CD4-positive, alpha-beta T cell treated with Interleukin-15 for 4 hours (primary cell): ENCODE results near the gene BRD2.

ENCODE experiments used
- DNase-seq: peaks from one replicate; pipeline ENCODE4 v3.0.0-alpha.2; 2020; ENCODE audit warnings: low spot score

BRD2 gene

GRCh38 chr6:32993363-32993973 lies 25.1 kb downstream of the BRD2 start:
- DNase-seq = no peak

- no peak for DNase-seq
Observed at GRCh38 chr6:32995448-32995847, 27.1 kb downstream of the BRD2 start.

- no peak for DNase-seq
Observed at GRCh38 chr6:33000055-33000454, 31.7 kb downstream of the BRD2 start.

DNA sequence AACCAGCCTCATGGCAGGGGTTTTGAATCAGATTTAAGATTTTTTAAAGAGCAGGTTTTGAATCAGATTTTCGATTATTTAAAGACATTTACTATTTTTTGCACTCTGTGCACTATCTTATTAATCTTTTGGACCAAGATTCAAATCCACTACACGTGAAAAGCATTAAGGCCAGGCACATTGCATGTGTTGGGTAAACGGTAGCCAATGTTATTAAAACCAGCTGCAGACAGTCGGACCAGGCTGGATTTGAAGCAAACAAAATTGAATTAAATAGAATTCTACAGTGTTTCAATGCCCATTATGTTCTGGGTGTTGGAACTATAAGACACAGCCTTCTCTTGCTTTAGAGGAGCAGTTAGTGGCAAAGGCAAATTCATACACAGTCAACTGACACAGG lies 33.3 kb downstream of the BRD2 start:
- no peak for DNase-seq

DNA sequence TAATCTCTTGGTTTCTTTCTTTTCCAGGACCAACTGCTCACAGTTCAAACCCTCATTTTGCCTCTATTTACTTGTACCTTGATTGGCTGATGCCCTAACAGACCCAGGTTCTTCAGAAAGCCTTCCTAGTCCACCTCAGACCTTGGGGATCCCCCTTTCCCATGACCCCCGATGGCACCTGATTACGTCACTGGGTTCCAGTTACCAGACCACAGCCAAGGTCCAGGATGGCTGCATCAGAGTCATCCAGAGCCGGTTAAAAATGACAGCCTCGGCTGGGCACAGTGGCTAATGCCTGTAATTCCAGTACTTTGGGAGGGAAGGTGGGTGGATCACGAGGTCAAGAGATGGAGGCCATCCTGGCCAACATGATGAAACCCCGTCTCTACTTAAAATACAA lies 36.5 kb downstream of the BRD2 start:
- DNase-seq = no peak

GRCh38 chr6:33007831-33008400 lies 39.5 kb downstream of the BRD2 start:
- DNase-seq = no peak

GRCh38 chr6:33008944-33009861 lies 40.8 kb downstream of the BRD2 start, which contains the start of gene HLA-DOA:
TSS of gene HLA-DOA (minus strand) at chr6:33009591.
- peak; percentile 50 for DNase-seq

DNA sequence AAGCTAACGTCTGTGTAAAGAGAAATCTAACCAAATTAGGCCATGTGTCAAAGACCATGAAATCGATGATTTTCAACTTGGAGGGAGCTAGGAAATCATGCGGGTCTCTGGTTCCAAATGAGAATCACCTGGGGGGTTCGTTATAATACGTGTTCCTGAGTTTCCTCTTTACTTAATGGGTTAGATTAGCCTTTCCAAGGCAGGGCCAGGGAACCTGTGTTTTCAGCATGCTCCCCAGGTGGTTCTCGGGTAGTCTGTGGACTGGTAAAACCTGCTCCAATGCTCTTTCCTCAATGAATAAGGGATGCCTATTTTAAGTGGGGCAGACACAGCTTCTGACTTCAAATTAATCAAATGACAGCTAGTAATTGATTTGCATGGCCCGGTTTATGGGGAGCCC lies 42.0 kb downstream of the BRD2 start:
- no peak for DNase-seq

DNA sequence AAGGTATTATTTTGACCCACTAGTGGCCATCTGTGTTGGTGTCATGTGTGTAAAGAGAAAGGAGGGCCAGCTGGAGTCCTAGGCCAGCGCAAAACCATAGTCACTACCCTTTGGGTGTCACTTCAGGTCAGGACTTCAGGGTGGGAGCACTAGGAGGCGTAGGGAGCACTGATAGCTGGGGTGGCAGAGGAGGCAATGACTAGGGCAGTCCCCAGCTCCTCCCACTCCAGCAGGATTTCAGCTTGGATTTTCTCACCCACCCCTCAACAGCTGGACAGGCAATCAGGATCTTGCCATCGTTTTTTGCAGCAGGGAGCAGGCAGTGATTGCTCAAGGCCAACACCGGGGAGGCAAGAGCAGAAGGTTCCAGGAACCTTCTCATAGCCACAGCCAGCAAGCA lies 45.2 kb downstream of the BRD2 start:
- DNase-seq = no peak

- DNase-seq = peak; percentile 86
Observed at GRCh38 chr6:33014841-33015634, 46.6 kb downstream of the BRD2 start.

DNA sequence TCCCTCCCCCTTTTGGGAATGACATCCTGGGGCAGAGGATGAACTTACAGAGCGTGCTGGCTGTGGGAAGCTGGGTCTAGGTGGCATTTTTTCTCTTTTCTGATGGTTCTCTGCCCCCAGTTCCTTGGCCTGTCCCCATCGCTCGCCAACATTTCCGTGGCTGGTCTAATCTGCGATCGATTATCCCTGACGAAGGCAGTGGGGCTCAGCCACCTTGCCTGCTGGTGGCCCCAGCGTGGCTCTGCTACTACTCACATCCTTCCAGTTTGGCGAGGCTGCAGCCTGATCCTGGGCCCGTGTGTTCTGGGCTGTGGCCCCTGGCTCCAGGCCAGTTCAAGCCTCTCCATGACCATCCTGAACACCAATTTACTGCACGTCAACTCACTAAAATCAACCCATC lies 47.4 kb downstream of the BRD2 start:
- no peak for DNase-seq

- no peak for DNase-seq
Observed at GRCh38 chr6:33017018-33017417, 48.6 kb downstream of the BRD2 start.

GRCh38 chr6:33017694-33018353 lies 49.4 kb downstream of the BRD2 start:
- DNase-seq = no peak

DNA sequence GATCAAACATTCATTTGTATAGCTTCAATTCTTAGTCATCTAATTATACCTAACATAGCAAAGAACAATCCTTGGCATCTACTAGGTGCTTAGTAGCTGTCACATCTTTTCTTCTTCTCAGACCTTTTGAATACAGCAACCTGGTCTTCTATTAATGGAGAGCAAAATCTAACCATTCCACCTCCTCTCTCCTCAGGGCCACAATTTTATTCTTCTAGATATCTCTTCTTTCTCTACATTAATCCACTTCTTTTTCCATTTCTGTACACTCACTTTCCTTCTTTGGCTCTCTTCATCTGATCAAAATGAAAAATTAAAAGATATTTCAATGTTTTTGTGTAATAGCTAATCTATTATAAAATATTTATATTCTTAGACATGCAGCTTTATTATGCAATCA lies 50.0 kb downstream of the BRD2 start:
- no peak for DNase-seq

DNA sequence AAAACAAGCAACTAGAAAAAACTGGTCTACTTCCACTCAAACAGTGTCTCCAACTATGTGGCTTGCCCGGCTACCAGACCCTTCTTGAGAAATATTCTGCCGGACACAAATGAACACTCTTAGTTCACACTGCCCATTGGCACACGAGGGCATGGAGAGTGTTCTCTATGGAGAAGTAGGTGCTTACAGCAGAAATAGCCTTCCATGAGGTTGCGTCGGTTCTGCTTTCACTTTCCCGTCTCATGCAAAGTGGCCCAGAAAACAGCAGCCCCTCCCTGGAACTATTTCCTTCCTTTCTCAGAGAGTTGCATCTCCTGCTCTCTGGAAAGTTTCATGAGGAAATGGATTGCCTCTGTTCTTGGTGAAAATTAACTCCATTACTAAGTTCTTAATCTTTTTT lies 50.5 kb downstream of the BRD2 start:
- DNase-seq = peak; percentile 34

DNA sequence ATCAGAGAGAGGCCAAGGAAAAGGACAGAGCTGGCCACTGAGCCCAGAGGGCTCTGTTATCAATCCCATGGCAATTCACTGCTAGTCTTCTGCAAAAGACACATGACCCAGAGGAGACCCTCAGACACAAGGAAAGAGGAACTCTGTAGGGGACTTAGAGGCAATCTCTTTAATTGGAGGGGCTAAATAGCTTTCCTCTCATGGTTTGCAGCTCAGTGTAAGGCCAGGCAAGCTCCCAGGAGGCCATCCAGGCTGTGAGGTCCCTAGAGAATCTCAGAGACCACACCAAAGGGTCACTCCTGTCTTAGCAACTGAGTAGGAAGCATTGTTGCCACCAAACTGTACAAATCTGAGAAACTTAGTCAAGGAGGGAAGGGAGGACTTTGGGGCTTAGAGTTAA lies 51.0 kb downstream of the BRD2 start:
- no peak for DNase-seq

DNA sequence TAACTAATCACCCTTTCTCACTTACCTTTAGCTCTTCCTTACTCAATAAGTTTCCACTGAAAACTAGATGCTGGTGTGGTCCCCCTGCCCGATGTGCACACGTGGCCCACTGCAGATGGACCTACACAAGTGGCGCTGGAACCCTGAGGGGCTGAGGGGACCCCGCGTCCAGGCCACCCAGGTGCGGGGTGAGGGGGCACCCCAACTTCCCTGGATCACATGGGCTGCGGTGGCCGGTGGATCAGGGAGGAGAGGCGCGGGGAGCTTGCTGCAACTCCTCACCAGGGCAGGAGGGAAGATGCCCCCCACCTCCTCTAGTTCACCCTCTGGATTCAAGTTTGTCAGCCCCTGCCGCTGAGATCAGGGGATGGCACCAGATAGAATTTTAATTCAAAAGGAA lies 53.5 kb downstream of the BRD2 start:
- DNase-seq = no peak

DNA sequence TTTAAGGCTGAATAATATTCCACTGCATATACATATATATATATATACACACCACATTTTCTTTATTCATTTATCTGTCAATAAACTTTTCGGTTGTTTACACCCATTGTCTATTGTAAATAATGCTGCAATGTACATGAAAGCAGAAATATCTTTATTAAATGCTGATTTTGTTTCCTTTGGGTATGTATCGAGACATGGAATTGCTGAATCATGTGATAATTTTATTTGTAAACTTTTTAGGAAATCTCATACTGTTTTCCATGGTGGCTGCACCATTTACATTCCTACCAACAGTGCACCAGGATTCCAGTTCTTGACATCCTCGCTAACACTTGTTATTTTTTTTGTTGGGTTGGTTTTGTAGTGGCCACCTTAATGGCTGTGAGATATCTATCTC lies 55.1 kb downstream of the BRD2 start:
- no peak for DNase-seq

- no peak for DNase-seq
Observed at GRCh38 chr6:33024521-33024920, 56.1 kb downstream of the BRD2 start.

GRCh38 chr6:33028220-33028849 lies 59.9 kb downstream of the BRD2 start:
- no peak for DNase-seq
